Adipose tissue (tissue), 3 donors: ENCODE data around the gene MEIS3. TPM values are rescaled to one million over a fixed set of nuclear protein-coding genes. Genes with fewer than 3 reads are reported as not detected.

Experiments
- H3K27ac ChIP-seq: one replicate; pipeline ENCODE4 v1.5.1; 2013; ENCODE audit warnings: low read depth, low read length
- WGBS, 3 donors: extraction: QIAGEN DNeasy Blood & Tissue Kit; methylation state at CpG; one replicate each; pipeline ENCODE4 v1.1.7; 2013; 5-methylcytosine and 5-hydroxymethylcytosine counted together
- polyA plus RNA-seq, 3 donors: library from polyadenylated mRNA; stranded (reverse); fragments of 200-250 nt; gene quantifications; one replicate each; pipeline ENCODE4 v1.2.3, GENCODE V29; 2013
- donor health status: healthy with polysubstance abuse.
- donor health status: Bipolar disorder and iron deficiency.
- donor health status: healthy.

The MEIS3 gene
- polyA plus RNA-seq, 3 donors = 4.3 to 28.6 (median 10.0) TPM

GRCh38 chr19:47437500-47437899 is 18.2 kb upstream of the MEIS3 start:
- no peak overlapping the region for H3K27ac ChIP-seq
- WGBS, 3 donors = 35 to 53% (median 37%) methylated on average over 11 to 12 of the region's 12 CpGs

GRCh38 chr19:47436712-47437401 is 17.5 kb upstream of the MEIS3 start:
- WGBS, 3 donors = 31 to 33% (median 32%) methylated on average over 17 of the region's 17 CpGs
- H3K27ac ChIP-seq = no peak overlapping the region

GRCh38 chr19:47435883-47436417 is 16.6 kb upstream of the MEIS3 start:
- no peak overlapping the region for H3K27ac ChIP-seq

GRCh38 chr19:47435196-47435595 is 15.9 kb upstream of the MEIS3 start:
- H3K27ac ChIP-seq = no peak overlapping the region
- 52 to 69% (median 56%) methylated on average over 16 of the region's 16 CpGs for WGBS, 3 donors

More at GRCh38 chr19:47435883-47436417, 16.6 kb upstream of the MEIS3 start:
- WGBS, 3 donors = 76 to 78% (median 78%) methylated on average over 6 of the region's 6 CpGs

- H3K27ac ChIP-seq = no peak overlapping the region
- 69 to 80% (median 74%) methylated on average over 7 of the region's 7 CpGs for WGBS, 3 donors
These were observed 14.8 kb upstream of the MEIS3 start for GRCh38 chr19:47434088-47434487.

- WGBS, 3 donors = 20 to 58% (median 20%) methylated on average over 1 of the region's 1 CpG
These were observed 13.8 kb upstream of the MEIS3 start for GRCh38 chr19:47433121-47433520.

GRCh38 chr19:47432499-47432898 is 13.2 kb upstream of the MEIS3 start:
- no peak overlapping the region for H3K27ac ChIP-seq

More at GRCh38 chr19:47433121-47433520, 13.8 kb upstream of the MEIS3 start:
- no peak overlapping the region for H3K27ac ChIP-seq

GRCh38 chr19:47432091-47432490 is 12.8 kb upstream of the MEIS3 start:
- 62 to 82% (median 69%) methylated on average over 17 to 18 of the region's 18 CpGs for WGBS, 3 donors

GRCh38 chr19:47430041-47430802 is 10.9 kb upstream of the MEIS3 start:
- 4 to 8% (median 5%) methylated on average over 69 of the region's 69 CpGs for whole genome bisulfite sequencing, 3 donors

More at GRCh38 chr19:47432091-47432490, 12.8 kb upstream of the MEIS3 start:
- H3K27ac ChIP-seq = no peak overlapping the region

GRCh38 chr19:47429140-47429793 is 9.9 kb upstream of the MEIS3 start:
- WGBS, 3 donors = 12 to 19% (median 14%) methylated on average over 16 to 20 of the region's 20 CpGs
- no peak overlapping the region for H3K27ac ChIP-seq

More at GRCh38 chr19:47430041-47430802, 10.9 kb upstream of the MEIS3 start:
- no peak overlapping the region for H3K27ac ChIP-seq

GRCh38 chr19:47428177-47428894 is 9.0 kb upstream of the MEIS3 start:
- 1 to 2% (median 1%) methylated on average over 27 of the region's 27 CpGs for WGBS, 3 donors
- H3K27ac ChIP-seq = no peak overlapping the region

- 7 to 8% (median 8%) methylated on average over 17 of the region's 17 CpGs for WGBS, 3 donors
These were observed 8.2 kb upstream of the MEIS3 start for GRCh38 chr19:47427241-47428176.

GRCh38 chr19:47423203-47423882 is 4.0 kb upstream of the MEIS3 start:
- 10 to 21% (median 13%) methylated on average over 19 of the region's 19 CpGs for WGBS, 3 donors

More at GRCh38 chr19:47427241-47428176, 8.2 kb upstream of the MEIS3 start:
- H3K27ac ChIP-seq = no peak overlapping the region

GRCh38 chr19:47422417-47423163 is 3.3 kb upstream of the MEIS3 start:
- H3K27ac ChIP-seq = no peak overlapping the region
- 6 to 13% (median 13%) methylated on average over 1 of the region's 1 CpG for WGBS, 3 donors

More at GRCh38 chr19:47423203-47423882, 4.0 kb upstream of the MEIS3 start:
- H3K27ac ChIP-seq = no peak overlapping the region

GRCh38 chr19:47421844-47422395 is 2.6 kb upstream of the MEIS3 start:
- 3 to 4% (median 4%) methylated on average over 26 to 31 of the region's 31 CpGs for WGBS, 3 donors
- H3K27ac ChIP-seq = no peak overlapping the region
